ENCODE measurements around the gene RAD51B. TPM values are rescaled to one million over a fixed set of nuclear protein-coding genes. Genes with fewer than 3 reads are reported as not detected.

The RAD51B gene
- total and polyA plus RNA-seq, 2 experiments from 2014 or later = 11.7 to 17.8 TPM

DNA sequence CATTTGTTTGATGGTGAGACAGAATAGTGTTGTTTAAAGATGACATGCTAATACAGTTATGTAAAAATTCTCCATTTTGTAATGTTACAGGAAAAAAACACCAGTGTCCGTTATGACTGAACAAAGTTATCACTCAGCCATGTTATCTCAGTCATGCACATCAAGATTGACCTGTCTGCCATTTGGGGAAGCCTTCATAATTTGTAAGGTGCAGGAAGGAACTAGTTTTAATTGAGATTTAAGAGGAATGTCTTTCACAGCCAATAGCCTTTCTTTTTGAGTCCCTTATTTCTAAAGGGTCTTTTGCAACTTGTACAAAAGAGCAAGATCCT is 432.2 kb downstream of the RAD51B start:
- H3K4me1 ChIP-seq (ENCODE audit: low read depth) = peaks cover 75% of the 10 kb centered on the region
- TF ChIP-seq, protein P1, sequence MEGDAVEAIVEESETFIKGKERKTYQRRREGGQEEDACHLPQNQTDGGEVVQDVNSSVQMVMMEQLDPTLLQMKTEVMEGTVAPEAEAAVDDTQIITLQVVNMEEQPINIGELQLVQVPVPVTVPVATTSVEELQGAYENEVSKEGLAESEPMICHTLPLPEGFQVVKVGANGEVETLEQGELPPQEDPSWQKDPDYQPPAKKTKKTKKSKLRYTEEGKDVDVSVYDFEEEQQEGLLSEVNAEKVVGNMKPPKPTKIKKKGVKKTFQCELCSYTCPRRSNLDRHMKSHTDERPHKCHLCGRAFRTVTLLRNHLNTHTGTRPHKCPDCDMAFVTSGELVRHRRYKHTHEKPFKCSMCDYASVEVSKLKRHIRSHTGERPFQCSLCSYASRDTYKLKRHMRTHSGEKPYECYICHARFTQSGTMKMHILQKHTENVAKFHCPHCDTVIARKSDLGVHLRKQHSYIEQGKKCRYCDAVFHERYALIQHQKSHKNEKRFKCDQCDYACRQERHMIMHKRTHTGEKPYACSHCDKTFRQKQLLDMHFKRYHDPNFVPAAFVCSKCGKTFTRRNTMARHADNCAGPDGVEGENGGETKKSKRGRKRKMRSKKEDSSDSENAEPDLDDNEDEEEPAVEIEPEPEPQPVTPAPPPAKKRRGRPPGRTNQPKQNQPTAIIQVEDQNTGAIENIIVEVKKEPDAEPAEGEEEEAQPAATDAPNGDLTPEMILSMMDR (IDR thresholded peaks at IDR 0.05; ENCODE audit: low read depth, low read length) = no peak
- H3K9me3 ChIP-seq (ENCODE audit: low read depth) = no peaks in the 10 kb centered on the region
- H3K27ac ChIP-seq = peak overlapping the region; percentile 92
- H3K4me3 ChIP-seq = no peak overlapping the region
- DNase-seq (ENCODE audit: low read depth in 1 of 2, low spot score in 1 of 2) = no peak
- H3K36me3 ChIP-seq = no peaks in the 10 kb centered on the region
- H3K27me3 ChIP-seq = no peaks in the 10 kb centered on the region

DNA sequence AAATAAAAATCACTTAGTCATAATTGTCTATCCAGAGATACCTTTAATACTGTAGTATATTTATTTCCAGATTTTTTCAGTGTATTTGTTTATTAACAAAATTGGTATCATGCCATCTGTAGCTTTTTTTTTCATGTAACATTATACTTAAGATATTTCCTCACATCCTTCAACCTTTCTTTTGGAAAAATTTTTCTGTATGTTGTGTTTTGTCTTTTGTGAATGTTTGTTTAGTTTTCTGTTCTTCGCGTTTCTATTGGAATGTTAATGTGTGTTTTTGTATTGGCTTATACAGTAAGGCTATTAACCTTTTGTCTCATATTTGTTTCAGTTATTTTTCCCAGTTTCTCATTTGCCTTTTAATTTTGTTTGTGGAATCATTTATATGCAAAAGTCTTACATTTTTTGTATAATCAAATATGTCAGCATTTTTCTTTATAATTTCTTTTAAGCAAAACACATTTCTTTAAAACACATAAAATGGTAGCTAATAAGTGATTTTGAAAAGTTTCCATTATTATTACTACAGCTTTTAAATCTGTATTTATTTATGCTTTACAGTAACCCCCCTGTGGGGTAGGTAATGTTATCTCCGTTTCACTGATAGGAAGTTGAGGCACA is 433.7 kb downstream of the RAD51B start:
- TF ChIP-seq, protein P1 (IDR thresholded peaks at IDR 0.05; ENCODE audit: low read depth, low read length) = no peak
- Histone ChIP-seq H3K4me1 (ENCODE audit: low read depth) (peaks cover 60% of the 10 kb centered on the region), H3K36me3 (no peaks in the 10 kb centered on the region), H3K9me3 (ENCODE audit: low read depth) (no peaks in the 10 kb centered on the region), H3K27me3 (no peaks in the 10 kb centered on the region), H3K4me3 (no peak overlapping the region), H3K27ac (no peak overlapping the region)
- no peak for DNase-seq (ENCODE audit: low read depth in 1 of 2, low spot score in 1 of 2)

DNA sequence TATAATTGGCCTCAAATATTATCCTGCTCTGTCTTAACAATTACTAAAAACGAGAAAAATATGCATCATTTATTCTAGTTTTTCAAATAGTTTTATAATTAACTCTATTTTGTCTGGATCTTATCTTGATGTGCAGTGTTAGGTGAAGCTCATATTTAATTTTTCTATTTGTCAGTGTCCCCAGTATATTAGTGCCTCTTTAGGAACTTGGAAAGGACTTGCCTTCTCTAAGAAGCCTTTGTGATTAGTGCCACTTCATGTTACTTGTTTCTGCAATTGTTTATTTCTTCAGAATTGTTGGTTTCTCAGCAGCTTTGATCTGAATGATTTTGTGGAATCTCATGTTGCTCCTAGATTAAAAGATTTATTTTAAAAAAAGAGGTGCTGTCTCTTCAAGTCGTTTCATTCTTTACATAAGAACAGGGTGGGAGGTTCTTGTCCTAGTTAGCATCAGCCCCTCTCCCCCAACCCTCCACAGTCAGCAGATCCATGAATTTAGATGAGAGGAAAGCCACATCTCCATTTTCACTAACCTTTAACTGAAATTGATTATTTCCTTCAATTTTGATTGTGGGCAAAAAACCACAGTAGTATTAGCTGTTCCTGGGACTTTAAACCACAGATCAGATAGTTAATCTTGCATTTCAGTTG is 434.4 kb downstream of the RAD51B start:
- no peak for DNase-seq (ENCODE audit: low read depth in 1 of 2, low spot score in 1 of 2)
- Histone ChIP-seq H3K36me3 (no peaks in the 10 kb centered on the region), H3K27me3 (no peaks in the 10 kb centered on the region), H3K27ac (no peak overlapping the region), H3K4me3 (no peak overlapping the region), H3K4me1 (ENCODE audit: low read depth) (peaks cover 54% of the 10 kb centered on the region), H3K9me3 (ENCODE audit: low read depth) (no peaks in the 10 kb centered on the region)
- TF ChIP-seq, protein P1 (IDR thresholded peaks at IDR 0.05; ENCODE audit: low read depth, low read length) = no peak

DNA sequence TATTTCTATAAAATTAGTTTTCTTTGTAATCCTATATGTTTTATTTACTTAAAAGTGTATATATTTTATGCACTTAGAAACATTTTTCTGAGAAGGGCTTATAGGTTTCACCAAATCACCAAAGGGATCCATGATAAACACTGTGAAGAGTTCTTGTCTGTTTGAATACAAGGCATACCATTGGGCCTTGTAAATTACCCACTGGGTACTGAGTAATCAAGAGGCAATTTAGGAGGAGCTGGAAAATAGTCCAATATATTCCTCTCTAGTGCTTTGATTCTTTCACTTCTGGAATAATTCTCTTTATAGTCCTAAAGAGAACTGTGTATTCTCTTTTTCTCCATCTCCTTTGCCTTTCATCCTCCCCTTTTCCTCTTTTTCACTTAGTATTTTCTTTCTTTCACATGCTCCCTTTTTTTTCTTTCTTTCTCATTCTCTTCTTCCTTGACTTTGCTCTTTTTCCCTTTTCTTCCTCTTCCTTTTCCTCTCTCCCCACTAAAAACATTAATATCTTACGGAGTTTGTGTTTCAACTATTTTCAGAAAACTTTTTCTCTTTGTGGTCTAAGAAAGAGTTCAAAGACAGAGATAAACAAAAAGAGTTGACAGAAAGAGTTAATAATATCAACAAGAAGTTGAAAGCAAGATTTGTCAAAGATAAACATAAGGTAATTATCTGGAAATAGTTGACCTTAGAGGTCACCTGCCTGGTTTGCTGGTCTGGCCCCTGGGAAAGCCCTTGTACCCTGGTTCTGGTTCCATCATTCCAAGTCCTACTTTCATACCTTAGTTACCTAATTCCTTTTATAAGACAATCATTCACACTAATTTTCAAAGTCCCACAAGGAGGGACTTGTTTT is 435.3 kb downstream of the RAD51B start:
- no peak overlapping the region for H3K27ac ChIP-seq
- TF ChIP-seq, protein P1 (IDR thresholded peaks at IDR 0.05; ENCODE audit: low read depth, low read length) = no peak
- H3K27me3 ChIP-seq = no peaks in the 10 kb centered on the region
- H3K36me3 ChIP-seq = no peaks in the 10 kb centered on the region
- H3K9me3 ChIP-seq (ENCODE audit: low read depth) = no peaks in the 10 kb centered on the region
- H3K4me1 ChIP-seq (ENCODE audit: low read depth) = peaks cover 45% of the 10 kb centered on the region
- no peak overlapping the region for H3K4me3 ChIP-seq
- DNase-seq (ENCODE audit: low read depth in 1 of 2, low spot score in 1 of 2) = no peak

DNA sequence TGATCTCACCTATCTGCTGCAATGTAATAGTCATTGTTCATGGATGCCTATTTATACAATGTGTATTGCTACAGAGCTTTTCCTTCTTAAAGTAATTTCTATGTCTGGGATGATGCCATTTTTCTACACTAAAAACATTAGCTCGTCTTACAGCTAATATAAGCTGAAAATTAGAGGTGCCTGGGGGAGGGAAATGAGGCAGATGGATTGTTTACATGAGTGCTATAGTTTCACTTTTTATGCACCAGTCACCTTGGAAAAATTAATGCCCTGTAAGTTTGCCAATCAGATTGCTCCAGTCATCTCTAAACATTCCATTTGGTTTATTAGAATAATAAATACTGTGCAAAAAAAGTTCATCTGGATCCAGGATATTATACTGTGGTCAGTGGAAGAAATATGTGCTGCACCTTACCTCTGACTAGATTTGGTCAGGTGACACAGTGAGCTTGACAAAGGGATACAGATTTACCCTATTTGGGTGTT is 436.2 kb downstream of the RAD51B start:
- Histone ChIP-seq H3K27ac (no peak overlapping the region), H3K27me3 (no peaks in the 10 kb centered on the region), H3K36me3 (no peaks in the 10 kb centered on the region), H3K4me3 (no peak overlapping the region), H3K9me3 (ENCODE audit: low read depth) (no peaks in the 10 kb centered on the region), H3K4me1 (ENCODE audit: low read depth) (peaks cover 40% of the 10 kb centered on the region)
- DNase-seq (ENCODE audit: low read depth in 1 of 2, low spot score in 1 of 2) = no peak
- TF ChIP-seq, protein P1 (IDR thresholded peaks at IDR 0.05; ENCODE audit: low read depth, low read length) = no peak
